OCI-LY7 (cell line): ENCODE results near the gene KLHL8. TPM values are rescaled to one million over a fixed set of nuclear protein-coding genes. Genes with fewer than 3 reads are reported as not detected.

Source experiments
- BruUV-seq: library from RNA; stranded (reverse); fragments of 400-500 nt; replicated peaks from 2 replicates; lab custom pipeline; 2021; lab: Mats Ljungman, UMichigan
- CTCF ChIA-PET: fragments of 300-600 bp; sonication (Branson Sonifier 250); formaldehyde crosslinking; loops from one replicate; lab custom pipeline; 2022; ENCODE audit warnings: antibody characterized with exemption; ENCODE audit not compliant: unreplicated experiment; lab: Charles Lee
- POLR2A ChIA-PET: fragments of 300-600 bp; sonication (Branson Sonifier 250); formaldehyde crosslinking; loops from one replicate; lab custom pipeline; 2022; ENCODE audit warnings: antibody characterized with exemption; lab: Charles Lee
- DNase-seq: peaks from one replicate; pipeline ENCODE4 v3.0.0-alpha.2; 2015; ENCODE audit warnings: low spot score
- H2AFZ ChIP-seq: fragments of 200-600 bp; sonication (generic), shearing (Covaris generic); 2 replicates; pipeline ENCODE4 v1.6.1; 2014; ENCODE audit warnings: mild to moderate bottlenecking, antibody characterized with exemption, low read length, moderate library complexity
- H3K27ac ChIP-seq: fragments of 200-600 bp; sonication (generic); 2 replicates; pipeline ENCODE4 v1.5.1; 2014; ENCODE audit warnings: mixed run types, low read depth, mild to moderate bottlenecking, moderate library complexity, low read length, inconsistent platforms; ENCODE audit not compliant: poor library complexity, severe bottlenecking
- H3K36me3 ChIP-seq: fragments of 200-600 bp; sonication (generic); 2 replicates; pipeline ENCODE4 v1.6.1; 2014; ENCODE audit warnings: mild to moderate bottlenecking, antibody characterized with exemption, low read length, moderate library complexity, mixed read lengths; ENCODE audit not compliant: insufficient read depth
- H3K4me1 ChIP-seq: fragments of 200-600 bp; sonication (generic); 2 replicates; pipeline ENCODE4 v1.5.1; 2014; ENCODE audit warnings: mild to moderate bottlenecking, low read length; ENCODE audit not compliant: insufficient read depth, poor library complexity, severe bottlenecking
- H3K4me2 ChIP-seq: fragments of 200-600 bp; sonication (generic); 2 replicates; pipeline ENCODE4 v1.6.1; 2014; ENCODE audit warnings: mild to moderate bottlenecking, low read length
- H3K4me3 ChIP-seq: fragments of 200-600 bp; sonication (generic); 2 replicates; pipeline ENCODE4 v1.5.1; 2014; ENCODE audit warnings: mild to moderate bottlenecking, low read depth, low read length; ENCODE audit not compliant: poor library complexity, severe bottlenecking
- H3K79me2 ChIP-seq: fragments of 200-600 bp; sonication (generic); 2 replicates; pipeline ENCODE4 v1.6.1; 2016; ENCODE audit warnings: low read depth, mild to moderate bottlenecking, low read length, moderate library complexity, mixed read lengths; ENCODE audit not compliant: insufficient read depth
- H3K9me2 ChIP-seq: fragments of 200-600 bp; sonication (generic); 2 replicates; pipeline ENCODE4 v1.6.1; 2016; ENCODE audit warnings: mild to moderate bottlenecking, low read length, mixed read lengths; ENCODE audit not compliant: insufficient read depth
- H3K9me3 ChIP-seq: fragments of 200-600 bp; sonication (generic); 2 replicates; pipeline ENCODE4 v1.6.1; 2014; ENCODE audit warnings: mild to moderate bottlenecking, mixed run types, low read length, mixed read lengths
- H4K20me1 ChIP-seq: fragments of 200-600 bp; sonication (generic); 2 replicates; pipeline ENCODE4 v1.6.1; 2014; ENCODE audit warnings: mild to moderate bottlenecking, antibody characterized with exemption, low read length, moderate library complexity, mixed read lengths; ENCODE audit not compliant: insufficient read depth
- CTCF ChIP-seq: fragments of 200-600 bp; sonication (generic); conservative IDR thresholded peaks from 2 replicates; pipeline ENCODE4 v1.5.1; 2014; ENCODE audit warnings: mild to moderate bottlenecking, antibody characterized with exemption, low read length, moderate library complexity, mixed read lengths
- EZH2phosphoT487 ChIP-seq: fragments of 200-600 bp; sonication (generic); IDR thresholded peaks from 2 replicates; pipeline ENCODE4 v1.6.1; 2018; ENCODE audit warnings: low read depth, borderline replicate concordance, mild to moderate bottlenecking, mixed run types, antibody characterized with exemption, low read length, moderate library complexity, mixed read lengths
- intact Hi-C: fragments of 100-400 bp; cut with micrococcal nuclease; formaldehyde crosslinking; loops from one replicate; pipeline ENCODE4 v1.10.0; 2022; ENCODE audit not compliant: unreplicated experiment
- total RNA-seq, 2 experiments: library from RNA; depleted of rRNA in 1 of 2; stranded (reverse); fragments of >200 nt in 1 of 2; shearing (Covaris generic) in 1 of 2; gene quantifications; 2 replicates each; pipeline ENCODE4 v1.2.3, GENCODE V29; 2014 to 2022

Gene KLHL8
- total RNA-seq, 2 experiments from 2014 or later: 9.0 to 23.4 TPM

- POLR2A ChIA-PET: interaction anchor here (0.5 to 1.0 kb wide), 5 partner anchors 8 to 1714 kb away, joined by 3 to 5 read pairs (median 3); no protein-coding TSS in a partner anchor
- intact Hi-C loops: no loop called here
These were observed 6.9 kb downstream of the KLHL8 start for GRCh38 chr4:87213421-87214075.

GRCh38 chr4:87211249-87211952, 9.0 kb downstream of the KLHL8 start:
- Histone ChIP-seq H3K36me3 (no peaks in the 10 kb centered on the region), H3K79me2 (peaks cover 37% of the 10 kb centered on the region; the same call in 1 of the 2 replicates), H3K9me2 (no peaks in the 10 kb centered on the region), H3K4me1 (peaks cover 9% of the 10 kb centered on the region), H3K4me2 (no peak overlapping the region), H2AFZ (no peak overlapping the region), H4K20me1 (0 out of 2 replicates have a peak, but pooled peaks cover 12% of the 10 kb centered on the region), H3K9me3 (no peaks in the 10 kb centered on the region), H3K4me3 (no peak overlapping the region), H3K27ac (no peak overlapping the region)
- ChIA-PET POLR2A (interaction anchor here (0.5 kb wide), 1 partner anchor 284 kb away, joined by 4 read pairs; no protein-coding TSS in a partner anchor), CTCF (no interaction called here)
- TF ChIP-seq CTCF (no peak), EZH2phosphoT487 (no peak)
- no peak for DNase-seq
- BruUV-seq: no TSS peak
- intact Hi-C loops: no loop called here

More at GRCh38 chr4:87213421-87214075, 6.9 kb downstream of the KLHL8 start:
- DNase-seq: no peak
- Histone ChIP-seq H4K20me1 (0 out of 2 replicates have a peak, but pooled peaks cover 12% of the 10 kb centered on the region), H3K36me3 (no peaks in the 10 kb centered on the region), H3K4me2 (no peak overlapping the region), H3K27ac (no peak overlapping the region), H2AFZ (no peak overlapping the region), H3K9me3 (no peaks in the 10 kb centered on the region), H3K9me2 (no peaks in the 10 kb centered on the region), H3K4me1 (peaks cover 18% of the 10 kb centered on the region), H3K79me2 (peaks cover 48% of the 10 kb centered on the region), H3K4me3 (no peak overlapping the region)
- CTCF ChIA-PET: no interaction called here
- TF ChIP-seq EZH2phosphoT487: no peak
- no peak for TF ChIP-seq CTCF
- no TSS peak for BruUV-seq
